Superior temporal gyrus (tissue), 1 donor: ENCODE measurements around the gene ITGA6.

Source experiments
- DNase-seq: peaks from one replicate; pipeline ENCODE4 v3.0.0-alpha.2; 2016; ENCODE audit errors: extremely low spot score

ITGA6 gene

GRCh38 chr2:172416447-172417058 lies 10.8 kb upstream of the ITGA6 start:
- no peak for DNase-seq

DNA sequence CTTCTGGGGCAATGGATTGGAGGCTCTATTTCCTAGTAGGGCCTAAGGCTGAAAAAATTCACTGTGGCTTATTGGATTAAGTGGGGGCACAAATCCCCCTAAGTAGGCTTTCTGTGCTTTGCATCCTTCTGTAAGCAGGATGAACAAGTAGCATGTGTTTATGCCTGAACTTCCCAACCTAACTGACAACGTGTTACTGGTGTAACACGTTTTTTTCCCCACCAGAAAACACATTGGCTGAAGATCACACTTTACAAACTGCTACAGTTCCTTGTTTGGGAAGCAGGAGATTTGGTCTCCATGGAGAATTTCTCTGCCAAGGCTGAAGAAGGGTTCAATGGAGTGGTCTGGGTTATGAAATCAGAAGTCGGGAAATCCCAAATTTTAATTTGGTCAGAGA lies 7.2 kb upstream of the ITGA6 start:
- no peak for DNase-seq

GRCh38 chr2:172423160-172423559 lies 4.2 kb upstream of the ITGA6 start:
- no peak for DNase-seq

- no peak for DNase-seq
Observed at GRCh38 chr2:172425336-172425735, 2.0 kb upstream of the ITGA6 start.

- no peak for DNase-seq
Observed at GRCh38 chr2:172426635-172427255, 641 bp upstream of the ITGA6 start.

- no peak for DNase-seq
Observed at GRCh38 chr2:172427990-172428831, 825 bp downstream of the ITGA6 start.

DNA sequence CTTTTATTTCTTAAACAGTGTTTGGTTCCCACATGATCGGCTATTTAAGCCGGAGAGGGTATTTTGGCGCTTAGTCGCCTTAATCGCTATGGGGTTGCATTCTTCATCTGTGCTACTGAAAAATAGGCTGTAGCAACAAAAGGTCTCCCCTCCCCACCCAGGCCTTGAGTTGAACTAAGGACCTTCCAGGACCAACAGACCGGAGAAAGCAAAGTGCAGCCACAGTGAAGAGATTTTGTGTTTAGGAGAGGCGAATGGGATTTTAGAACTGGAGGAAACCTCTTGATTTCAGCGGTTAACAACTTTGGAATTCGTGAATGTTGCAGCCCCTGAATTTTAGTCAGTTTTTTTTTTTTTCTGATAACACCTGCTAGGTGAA lies 1.4 kb downstream of the ITGA6 start:
- no peak for DNase-seq

DNA sequence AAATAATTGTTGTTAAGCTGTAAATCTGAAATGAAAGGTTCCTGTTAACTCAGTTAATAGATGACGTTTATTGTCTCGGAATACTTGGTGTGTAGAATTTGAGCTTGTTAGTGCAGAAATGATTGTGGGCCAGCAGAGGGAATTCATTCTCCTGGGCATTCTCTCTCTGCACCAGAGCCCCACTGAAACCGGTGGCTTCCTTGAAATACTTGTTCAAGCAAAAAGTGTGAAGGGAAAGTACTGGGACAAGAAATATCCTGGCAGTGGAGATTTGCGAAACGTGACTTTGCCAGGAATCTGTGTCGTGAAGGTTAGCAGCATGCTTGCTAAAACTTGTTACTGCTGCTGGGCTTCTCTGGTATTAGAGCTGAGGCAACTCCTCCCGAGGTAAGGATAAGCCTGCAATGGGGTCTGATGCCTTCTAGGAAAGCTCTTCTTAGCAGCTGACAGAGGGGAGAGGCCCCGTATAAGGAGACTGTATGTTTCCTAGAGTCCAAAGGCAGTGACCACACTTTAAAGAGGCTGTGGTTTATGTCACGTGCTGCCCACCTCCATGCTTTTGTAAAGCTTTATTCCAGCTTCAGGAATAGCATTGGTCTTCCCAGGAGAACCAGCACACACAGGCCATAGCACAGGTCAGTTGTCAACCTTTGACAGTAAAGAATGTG lies 2.0 kb downstream of the ITGA6 start:
- no peak for DNase-seq

- no peak for DNase-seq
Observed at GRCh38 chr2:172430027-172430426, 2.6 kb downstream of the ITGA6 start.

DNA sequence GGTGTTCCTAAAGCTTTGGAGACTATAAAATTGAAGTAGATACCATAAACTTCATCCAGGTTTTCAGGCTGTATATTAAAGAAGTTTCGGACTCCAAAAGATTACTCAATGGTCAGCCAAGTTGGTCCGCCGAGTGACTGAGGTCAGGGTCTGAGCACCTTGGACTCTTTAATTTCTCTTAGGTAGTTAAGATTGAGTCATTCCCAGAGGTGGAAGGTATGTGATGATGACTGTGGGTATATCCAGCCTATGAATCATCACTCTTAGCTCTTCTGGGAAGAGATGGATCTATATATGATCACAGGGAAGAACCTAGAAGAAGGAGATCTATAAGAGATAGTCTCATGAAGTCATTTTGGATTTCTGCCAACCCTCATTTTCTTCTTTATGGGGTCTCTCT lies 3.3 kb downstream of the ITGA6 start:
- no peak for DNase-seq

- DNase-seq: no peak
Observed at GRCh38 chr2:172431463-172431862, 4.1 kb downstream of the ITGA6 start.

GRCh38 chr2:172431993-172432392 lies 4.6 kb downstream of the ITGA6 start:
- DNase-seq: no peak

DNA sequence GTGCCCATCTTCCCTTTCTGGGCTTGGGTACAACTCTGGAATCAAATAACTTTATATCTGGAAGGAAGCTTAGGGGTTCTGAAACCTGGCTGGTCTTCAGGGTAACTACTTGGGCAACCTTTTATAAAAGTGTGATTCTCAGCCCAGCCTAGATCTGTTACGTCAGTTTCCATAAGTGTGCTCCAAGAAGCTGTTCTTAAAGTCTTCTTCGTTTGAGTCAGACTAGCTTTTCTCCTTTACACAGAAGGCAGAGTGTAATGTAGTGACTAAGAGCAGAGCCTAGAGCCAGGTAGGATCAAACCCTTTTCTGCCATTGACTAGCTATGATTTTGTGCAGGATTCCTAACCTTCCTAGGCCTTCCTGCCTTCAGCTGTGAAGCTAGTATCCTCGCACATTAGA lies 5.8 kb downstream of the ITGA6 start:
- DNase-seq: no peak

GRCh38 chr2:172434821-172435605 lies 7.6 kb downstream of the ITGA6 start:
- DNase-seq: no peak

- DNase-seq: no peak
Observed at GRCh38 chr2:172435606-172435911, 8.2 kb downstream of the ITGA6 start.

DNA sequence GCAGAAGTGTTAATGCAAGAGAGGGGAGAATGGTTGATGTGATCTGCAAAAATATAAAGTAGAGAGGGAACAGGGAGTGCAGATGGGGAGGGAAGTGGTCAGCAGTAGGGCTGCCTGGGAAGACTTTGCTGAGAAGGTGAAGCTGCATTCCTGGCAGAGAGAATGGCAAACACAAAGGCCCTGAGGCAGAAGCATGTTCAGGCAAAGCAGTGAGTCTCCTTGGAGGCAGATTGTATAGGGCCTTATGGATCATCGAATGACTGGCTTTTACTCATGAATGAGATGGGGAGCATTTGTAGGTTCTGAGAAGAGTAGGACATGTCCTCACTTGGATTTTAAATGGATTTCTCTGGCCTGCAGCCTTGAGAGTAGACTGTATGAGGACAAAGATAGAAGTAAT lies 9.5 kb downstream of the ITGA6 start:
- no peak for DNase-seq

- DNase-seq: no peak
Observed at GRCh38 chr2:172437419-172438341, 10.3 kb downstream of the ITGA6 start.

DNA sequence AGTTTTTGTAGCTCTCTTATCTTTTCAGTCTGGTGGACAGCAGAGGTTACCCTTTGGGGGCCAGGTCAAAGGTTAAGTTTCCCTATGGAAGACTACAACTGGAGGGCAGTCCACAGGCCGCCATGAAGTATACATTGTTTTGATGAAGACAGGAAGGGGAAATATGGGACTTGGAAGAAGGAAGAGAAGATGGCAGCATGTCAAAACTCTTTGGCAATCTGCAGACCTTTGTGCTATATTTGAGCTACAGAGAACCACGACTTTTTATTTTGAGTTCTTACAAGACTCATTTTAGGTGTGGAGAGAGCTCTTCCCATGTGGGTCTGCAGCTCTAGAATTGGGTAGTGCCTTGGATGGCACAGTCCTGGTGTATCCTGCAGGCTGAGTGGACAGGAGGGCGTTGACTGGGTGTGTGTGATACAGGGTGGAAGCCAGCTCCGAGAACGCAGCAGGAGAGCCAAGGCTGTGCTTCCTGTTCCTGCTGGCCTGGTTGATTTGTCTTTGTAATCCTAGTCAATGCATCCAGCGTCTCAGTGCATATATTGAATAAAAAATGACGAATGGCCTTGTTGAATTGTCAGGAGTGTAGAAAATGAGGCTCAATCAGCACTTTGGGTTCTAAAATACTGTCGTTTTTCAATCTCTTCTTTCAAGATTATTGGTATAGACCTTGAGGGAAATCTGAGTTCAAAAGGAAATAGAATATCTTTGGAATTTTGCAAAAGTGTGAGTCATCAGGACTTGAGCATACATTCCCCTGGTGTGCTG lies 11.5 kb downstream of the ITGA6 start:
- DNase-seq: no peak

DNA sequence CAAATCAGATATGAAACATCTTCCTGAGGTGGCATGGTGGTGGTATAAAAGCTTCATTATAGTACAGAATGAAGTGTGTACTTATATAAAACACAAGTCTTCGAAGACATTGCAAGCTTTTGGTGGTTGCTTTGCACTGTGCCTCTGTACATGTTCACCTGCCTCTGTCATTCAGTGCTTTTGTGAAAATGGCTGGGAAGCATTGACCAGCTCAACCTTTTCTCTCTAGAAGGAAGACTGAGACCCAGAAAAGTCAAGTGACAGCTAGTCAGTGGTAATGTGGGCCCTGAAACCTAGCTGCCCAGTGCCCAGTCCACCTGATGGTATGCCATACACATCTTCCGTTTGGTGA lies 12.1 kb downstream of the ITGA6 start:
- no peak for DNase-seq

- no peak for DNase-seq
Observed at GRCh38 chr2:172439911-172440310, 12.5 kb downstream of the ITGA6 start.
